Prostate gland (tissue), 2 donors: ENCODE results near the gene RIMKLA. TPM values are rescaled to one million over a fixed set of nuclear protein-coding genes. Genes with fewer than 3 reads are reported as not detected.

ENCODE experiments used
- DNase-seq: peaks from one replicate; pipeline ENCODE4 v3.0.0-alpha.2; 2019; ENCODE audit warnings: low spot score
- H3K27ac ChIP-seq, 2 donors: fragments of 200-600 bp; sonication (generic); 2 replicates each; pipeline ENCODE4 v1.5.1; 2017 to 2019
- H3K27me3 ChIP-seq: fragments of 200-600 bp; sonication (generic); replicated peaks from 2 replicates; pipeline ENCODE4 v1.5.1; 2019; ENCODE audit not compliant: insufficient read depth
- H3K36me3 ChIP-seq, 2 donors: fragments of 200-600 bp; sonication (generic); 1 replicate in 1 of 2; 2 replicates in 1 of 2; pipeline versions ENCODE4 v1.5.1 to v1.8.1; 2017 to 2019
- H3K4me1 ChIP-seq: fragments of 200-600 bp; sonication (generic); replicated peaks from 2 replicates; pipeline ENCODE4 v1.5.1; 2019
- H3K4me3 ChIP-seq, 2 donors: fragments of 200-600 bp; sonication (generic); 2 replicates each; pipeline ENCODE4 v1.5.1; 2017 to 2019
- H3K9me3 ChIP-seq: fragments of 200-600 bp; sonication (generic); 2 replicates; pipeline ENCODE4 v1.5.1; 2017
- CTCF ChIP-seq, 4 experiments: fragments of 200-600 bp in 2 of 4; fragments of 450-650 bp in 2 of 4; sonication (generic) in 2 of 4; IDR thresholded peaks; 1 replicate in 3 of 4; 2 replicates in 1 of 4; pipeline ENCODE4 v1.5.1; 2016 to 2019; ENCODE audit warnings: antibody characterized with exemption in 4 of 4, mild to moderate bottlenecking in 2 of 4, moderate library complexity in 2 of 4
- POLR2A ChIP-seq: fragments of 450-650 bp; IDR thresholded peaks from one replicate; pipeline ENCODE4 v1.6.1; 2016; ENCODE audit warnings: antibody characterized with exemption, mild to moderate bottlenecking
- POLR2AphosphoS5 ChIP-seq: sonication (generic); formaldehyde crosslinking; IDR thresholded peaks from one replicate; pipeline ENCODE4 v1.6.1; 2017; ENCODE audit warnings: antibody characterized with exemption
- WGBS: methylation state at CpG from one replicate; pipeline ENCODE4 v1.1.5; 2018; 5-methylcytosine and 5-hydroxymethylcytosine counted together
- intact Hi-C: fragments of 100-400 bp; cut with DNase I; formaldehyde crosslinking; loops from one replicate; pipeline ENCODE4 v1.14.2; 2022
- total RNA-seq, 2 donors: library from RNA; depleted of rRNA; stranded (reverse); fragments of >200 nt; gene quantifications; one replicate each; pipeline ENCODE4 v1.1.0, GENCODE V29; 2016

Gene RIMKLA
- total RNA-seq, 2 donors from 2014 or later, result 1.4 to 2.3 TPM

GRCh38 chr1:42370876-42371549 is 9.6 kb upstream of the RIMKLA start:
- H3K9me3 ChIP-seq, result no peaks in the 10 kb centered on the region
- DNase-seq, result no peak
- no peaks in the 10 kb centered on the region for H3K4me1 ChIP-seq
- intact Hi-C loops, result no loop called here
- no peaks in the 10 kb centered on the region for H3K36me3 ChIP-seq
- H3K4me3 ChIP-seq, result no peak overlapping the region
- TF ChIP-seq POLR2A, result no peak
- no peak for TF ChIP-seq CTCF (IDR thresholded peaks at IDR 0.05)
- TF ChIP-seq POLR2AphosphoS5, result no peak
- no peaks in the 10 kb centered on the region for H3K27me3 ChIP-seq
- H3K27ac ChIP-seq, result no peak overlapping the region

GRCh38 chr1:42372796-42373195 is 7.8 kb upstream of the RIMKLA start:
- H3K4me1 ChIP-seq, result no peaks in the 10 kb centered on the region
- H3K27me3 ChIP-seq, result no peaks in the 10 kb centered on the region
- DNase-seq, result no peak
- TF ChIP-seq CTCF (IDR thresholded peaks at IDR 0.05) (no peak), POLR2AphosphoS5 (no peak), POLR2A (no peak)
- no peak overlapping the region for H3K4me3 ChIP-seq
- intact Hi-C loops, result no loop called here
- no peaks in the 10 kb centered on the region for H3K9me3 ChIP-seq
- no peak overlapping the region for H3K27ac ChIP-seq
- H3K36me3 ChIP-seq, result no peaks in the 10 kb centered on the region
- WGBS, result 95% methylated on average over 2 of the region's 2 CpGs

GRCh38 chr1:42379794-42380585 is 602 bp upstream of the RIMKLA start:
- WGBS, result 2% methylated on average over 34 of the region's 34 CpGs
- H3K9me3 ChIP-seq, result no peaks in the 10 kb centered on the region

GRCh38 chr1:42381280-42381673 is 685 bp downstream of the RIMKLA start:
- H3K27me3 ChIP-seq, result no peaks in the 10 kb centered on the region
- intact Hi-C loops, result no loop called here
- H3K9me3 ChIP-seq, result no peaks in the 10 kb centered on the region
- 15% methylated on average over 8 of the region's 8 CpGs for WGBS
- TF ChIP-seq CTCF (IDR thresholded peaks at IDR 0.05), result no peak
- TF ChIP-seq POLR2AphosphoS5, result no peak
- TF ChIP-seq POLR2A, result no peak
- H3K4me3 ChIP-seq, result peak overlapping the region; percentile 55 to 61
- DNase-seq, result no peak
- no peak overlapping the region for H3K27ac ChIP-seq
- H3K4me1 ChIP-seq, result peaks cover 4% of the 10 kb centered on the region
- no peaks in the 10 kb centered on the region for H3K36me3 ChIP-seq

More at GRCh38 chr1:42379794-42380585, 602 bp upstream of the RIMKLA start:
- intact Hi-C loops, result no loop called here
- peak overlapping the region; percentile 55 to 61 for H3K4me3 ChIP-seq
- H3K27ac ChIP-seq, result peak overlapping the region in 1 of 2 donors; percentile 39
- TF ChIP-seq POLR2AphosphoS5, result no peak
- DNase-seq, result no peak
- peaks cover 4% of the 10 kb centered on the region for H3K4me1 ChIP-seq
- no peaks in the 10 kb centered on the region for H3K27me3 ChIP-seq
- H3K36me3 ChIP-seq, result no peaks in the 10 kb centered on the region

GRCh38 chr1:42385283-42385682 is 4.7 kb downstream of the RIMKLA start:
- no peak for TF ChIP-seq CTCF (IDR thresholded peaks at IDR 0.05)
- TF ChIP-seq POLR2A, result no peak
- no peak for TF ChIP-seq POLR2AphosphoS5
- peaks cover 4% of the 10 kb centered on the region for H3K4me1 ChIP-seq
- no peaks in the 10 kb centered on the region for H3K27me3 ChIP-seq
- DNase-seq, result no peak
- intact Hi-C loops, result no loop called here
- H3K36me3 ChIP-seq, result no peaks in the 10 kb centered on the region
- WGBS, result 7% methylated on average over 1 of the region's 1 CpG
- H3K27ac ChIP-seq, result no peak overlapping the region
- no peak overlapping the region for H3K4me3 ChIP-seq
- H3K9me3 ChIP-seq, result no peaks in the 10 kb centered on the region
